ENCODE data around the gene TMEM164. TPM values are rescaled to one million over a fixed set of nuclear protein-coding genes. Genes with fewer than 3 reads are reported as not detected.
A peak's percentile ranks its signal among the peaks of the same experiment; 100 is the strongest.

Gene TMEM164
- total RNA-seq, 3 donors from 2014 or later (not counting 1 experiment from before 2014, with no cell fraction given) = 18.9 to 80.6 (median 30.6) TPM

DNA sequence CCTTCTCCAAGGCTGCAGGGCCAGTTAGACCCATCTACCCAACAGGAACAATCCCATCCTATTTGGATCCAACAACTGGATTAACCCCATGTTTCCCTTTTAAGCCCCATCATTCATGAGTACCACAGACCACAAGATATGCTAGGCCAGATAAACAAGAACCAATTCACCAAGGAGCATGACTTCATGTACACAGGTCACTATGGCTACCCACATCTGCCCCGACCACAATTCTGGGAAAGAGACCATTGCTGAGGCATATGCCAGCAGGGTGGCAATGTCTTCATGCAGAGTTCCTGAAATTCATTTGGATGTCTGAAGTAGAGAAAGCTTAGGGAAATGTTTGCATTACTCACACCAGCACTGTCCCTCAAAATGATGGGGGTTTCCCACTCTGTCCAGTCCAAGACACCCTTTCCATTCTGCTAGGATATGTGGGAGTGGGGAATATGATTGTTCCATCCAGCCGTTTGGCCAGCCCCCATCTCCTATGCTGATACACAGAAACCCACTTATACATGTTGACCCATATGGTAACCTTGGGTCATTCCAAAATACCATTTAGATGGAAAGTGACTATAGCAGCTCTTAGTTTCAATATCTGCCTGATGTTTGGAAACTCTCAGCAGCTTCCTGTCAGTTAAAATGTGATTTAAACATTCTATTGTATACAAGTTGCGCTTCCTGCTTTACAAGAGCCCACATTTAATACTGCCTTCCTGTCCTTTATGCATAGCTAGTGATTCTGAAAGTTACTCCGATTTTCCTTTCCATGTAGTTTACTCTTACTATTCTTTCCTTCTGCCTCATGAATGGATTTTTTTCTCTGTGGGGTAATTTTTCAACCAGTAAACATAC is 186.0 kb downstream of the TMEM164 start:
- Mint-ChIP-seq H3K4me3 (no peak overlapping the region), H3K4me1 (peaks cover 16 to 23% of the 10 kb centered on the region in 2 donors), H3K27me3 (ENCODE audit: low read depth in 2 of 2) (no peaks in the 10 kb centered on the region), H3K36me3 (no peaks in the 10 kb centered on the region), H3K27ac (peak overlapping the region; percentile 22 to 27), H3K9me3 (no peaks in the 10 kb centered on the region)
- Histone ChIP-seq H3K36me3 (ENCODE audit: control insufficient read depth, insufficient read depth, low read length) (no peaks in the 10 kb centered on the region), H3K9me3 (ENCODE audit: control insufficient read depth, insufficient read depth, low read length) (no peaks in the 10 kb centered on the region), H3K4me1 (ENCODE audit: control insufficient read depth, insufficient read depth, low read length) (no peaks in the 10 kb centered on the region), H3K27me3 (ENCODE audit: control insufficient read depth, insufficient read depth, low read length) (no peaks in the 10 kb centered on the region), H3K4me3 (ENCODE audit: low read length) (no peak overlapping the region), H3K27ac (ENCODE audit: low read length) (no peak overlapping the region)
- no peak for TF ChIP-seq CTCF (IDR thresholded peaks at IDR 0.05)
- intact Hi-C loops (cut with micrococcal nuclease) = no loop called here
- 100% methylated on average over 1 of the region's 4 CpGs for WGBS (ENCODE audit: insufficient coverage)
- DNase-seq (peak in 1 of 2 donors; percentile 1), ATAC-seq (peak in 1 of 3 donors; percentile 36)

GRCh38 chrX:110192516-110192915 is 189.6 kb downstream of the TMEM164 start:
- Histone ChIP-seq H3K4me3 (ENCODE audit: low read length) (no peak overlapping the region), H3K4me1 (ENCODE audit: control insufficient read depth, insufficient read depth, low read length) (no peaks in the 10 kb centered on the region), H3K27me3 (ENCODE audit: control insufficient read depth, insufficient read depth, low read length) (no peaks in the 10 kb centered on the region), H3K27ac (ENCODE audit: low read length) (no peak overlapping the region), H3K36me3 (ENCODE audit: control insufficient read depth, insufficient read depth, low read length) (no peaks in the 10 kb centered on the region), H3K9me3 (ENCODE audit: control insufficient read depth, insufficient read depth, low read length) (no peaks in the 10 kb centered on the region)
- Mint-ChIP-seq H3K4me1 (peaks cover 16 to 18% of the 10 kb centered on the region in 2 donors), H3K4me3 (no peak overlapping the region), H3K27me3 (ENCODE audit: low read depth in 2 of 2) (no peaks in the 10 kb centered on the region), H3K27ac (no peak overlapping the region), H3K36me3 (no peaks in the 10 kb centered on the region), H3K9me3 (no peaks in the 10 kb centered on the region)
- ATAC-seq = no peak
- TF ChIP-seq CTCF (IDR thresholded peaks at IDR 0.05) = no peak
- no peak for DNase-seq
- no CpG with 5 or more reads among the region's 4 CpGs for WGBS (ENCODE audit: insufficient coverage)
- intact Hi-C loops (cut with micrococcal nuclease) = no loop called here

- H3K27ac ChIP-seq (ENCODE audit: low read length) = no peak overlapping the region
- intact Hi-C loops (cut with micrococcal nuclease) = no loop called here
- Mint-ChIP-seq H3K9me3 (no peaks in the 10 kb centered on the region), H3K27ac (no peak overlapping the region), H3K36me3 (no peaks in the 10 kb centered on the region), H3K27me3 (ENCODE audit: low read depth in 2 of 2) (no peaks in the 10 kb centered on the region), H3K4me3 (no peak overlapping the region), H3K4me1 (peaks cover 6 to 7% of the 10 kb centered on the region in 2 donors)
- no peaks in the 10 kb centered on the region for H3K4me1 ChIP-seq (ENCODE audit: control insufficient read depth, insufficient read depth, low read length)
- H3K27me3 ChIP-seq (ENCODE audit: control insufficient read depth, insufficient read depth, low read length) = no peaks in the 10 kb centered on the region
- peaks cover 2% of the 10 kb centered on the region for H3K36me3 ChIP-seq (ENCODE audit: control insufficient read depth, insufficient read depth, low read length)
- no peak for ATAC-seq
- no peak for DNase-seq
- TF ChIP-seq CTCF (IDR thresholded peaks at IDR 0.05) = no peak
- WGBS (ENCODE audit: insufficient coverage) = 100% methylated on average over 1 of the region's 3 CpGs
- no peaks in the 10 kb centered on the region for H3K9me3 ChIP-seq (ENCODE audit: control insufficient read depth, insufficient read depth, low read length)
- no peak overlapping the region for H3K4me3 ChIP-seq (ENCODE audit: low read length)
Observed at GRCh38 chrX:110194977-110195376, 192.1 kb downstream of the TMEM164 start.
